IMR-90 (cell line): ENCODE measurements around the gene SLC25A51.

Experiments used
- CTCF ChIP-seq: conservative IDR thresholded peaks from 2 replicates; pipeline ENCODE4 v1.5.1; 2012; ENCODE audit warnings: mild to moderate bottlenecking, low read depth, low read length, improper control_type of control experiment
- POLR2A ChIP-seq: IDR thresholded peaks from 2 replicates; pipeline ENCODE4 v1.6.1; 2012; ENCODE audit warnings: mild to moderate bottlenecking, low read depth, low read length

GRCh38 chr9:37904445-37905130 lies 661 bp upstream of the SLC25A51 start:
- TF ChIP-seq POLR2A (no peak), CTCF (no peak)
